Measurements from ENCODE around the gene PLCB1. TPM values are rescaled to one million over a fixed set of nuclear protein-coding genes. Genes with fewer than 3 reads are reported as not detected.

PLCB1 gene
- total and polyA plus RNA-seq, 10 of the 15 experiments (the other 5 are each of a cell fraction or from before 2014, with no cell fraction given): 0.05 to 5.3 (median 0.17) TPM; not detected in 1

GRCh38 chr20:8788275-8788674 lies 656.2 kb downstream of the PLCB1 start (continued):
- no peak for TF ChIP-seq STAT3 (IDR thresholded peaks at IDR 0.05; ENCODE audit: low read depth, low read length)
- no peak for TF ChIP-seq RFX5 (IDR thresholded peaks at IDR 0.05; ENCODE audit: low read depth, low read length)
- no peak for TF ChIP-seq POLR2A (IDR thresholded peaks at IDR 0.05; ENCODE audit: low read depth, low read length)
- no peak for TF ChIP-seq ETV6 (conservative IDR thresholded peaks at IDR 0.05 in 1 of 2, IDR thresholded peaks at IDR 0.05 in 1 of 2; ENCODE audit: borderline replicate concordance in 1 of 2, low read depth in 1 of 2)
- TF ChIP-seq MAX (IDR thresholded peaks at IDR 0.05; ENCODE audit: low read depth, low read length): no peak

- H3K4me2 ChIP-seq (ENCODE audit: control insufficient read depth, insufficient read depth): no peak overlapping the region
- ChIA-PET RAD21 (ENCODE audit: unreplicated experiment) (interaction anchor here (0.6 kb wide), 1 partner anchor 13 kb away, joined by 4 read pairs; no protein-coding TSS in a partner anchor), POLR2A (no interaction called here), SMC1A (ENCODE audit: uncharacterized antibody, unreplicated experiment) (no interaction called here), CTCF (interaction anchor here (1.4 kb wide), 1 partner anchor 8 kb away, joined by 4 read pairs; no protein-coding TSS in a partner anchor)
- no peak overlapping the region for H3K27ac ChIP-seq (ENCODE audit: control insufficient read depth, insufficient read depth)
- no peak for FAIRE-seq
- in situ Hi-C loops (cut with MboI): no loop called here
- no peaks in the 10 kb centered on the region for H3K9me3 ChIP-seq (replicated peaks; ENCODE audit: control insufficient read depth, insufficient read depth, low read length)
- no peaks in the 10 kb centered on the region; a peak in 1 of 4 replicates for H3K27me3 ChIP-seq (replicated peaks in 1 of 2; ENCODE audit: control insufficient read depth in 2 of 2, insufficient read depth in 2 of 2, low read length in 1 of 2)
- no TSS peak for BruUV-seq (replicated peaks)
- H3K4me3 ChIP-seq: no peak overlapping the region
- no peaks in the 10 kb centered on the region for H3K36me3 ChIP-seq (ENCODE audit: control insufficient read depth in 2 of 2, insufficient read depth in 2 of 2, low read length in 1 of 2)
- no peak overlapping the region for H3K9ac ChIP-seq (ENCODE audit: control insufficient read depth, insufficient read depth, low read length)
- H3K4me1 ChIP-seq (ENCODE audit: control insufficient read depth, insufficient read depth, low read length): no peaks in the 10 kb centered on the region
- DNase-seq (ENCODE audit: low read depth, low spot score): no peak
- no peaks in the 10 kb centered on the region for H4K20me1 ChIP-seq (ENCODE audit: control insufficient read depth, insufficient read depth)
- intact Hi-C loops (cut with micrococcal nuclease; ENCODE audit: unreplicated experiment): no loop called here
- no peak overlapping the region for H2AFZ ChIP-seq (ENCODE audit: control insufficient read depth, low read depth, low read length)
- ATAC-seq: no peak
- TF ChIP-seq SMARCA5 (IDR thresholded peaks at IDR 0.05) (no peak), TAF1 (IDR thresholded peaks at IDR 0.05; ENCODE audit: borderline replicate concordance, low read depth, low read length) (no peak), BACH1 (IDR thresholded peaks at IDR 0.05; ENCODE audit: borderline replicate concordance) (no peak), SRF (IDR thresholded peaks at IDR 0.05; ENCODE audit: low read depth in 2 of 2, low read length in 2 of 2) (no peak)
- H3K79me2 ChIP-seq (ENCODE audit: control insufficient read depth, insufficient read depth, low read length): no peaks in the 10 kb centered on the region
Observed at GRCh38 chr20:8788831-8789230, 656.8 kb downstream of the PLCB1 start.
